Body of pancreas (tissue), 4 donors: ENCODE results near the gene OIT3.

ENCODE experiments used
- POLR2A ChIP-seq, 3 donors: fragments of 450-650 bp; IDR thresholded peaks; one replicate each; pipeline ENCODE4 v1.6.1; 2016; ENCODE audit warnings: antibody characterized with exemption in 3 of 3, mild to moderate bottlenecking in 2 of 3
- TF ChIP-seq, protein P1 (sequence below), 7 experiments: fragments of 450-650 bp in 4 of 7; fragments of 200-600 bp in 3 of 7; sonication (generic) in 3 of 7; IDR thresholded peaks; one replicate each; pipeline ENCODE4 v1.5.1; 2016 to 2019; ENCODE audit warnings: antibody characterized with exemption in 7 of 7

DNA sequence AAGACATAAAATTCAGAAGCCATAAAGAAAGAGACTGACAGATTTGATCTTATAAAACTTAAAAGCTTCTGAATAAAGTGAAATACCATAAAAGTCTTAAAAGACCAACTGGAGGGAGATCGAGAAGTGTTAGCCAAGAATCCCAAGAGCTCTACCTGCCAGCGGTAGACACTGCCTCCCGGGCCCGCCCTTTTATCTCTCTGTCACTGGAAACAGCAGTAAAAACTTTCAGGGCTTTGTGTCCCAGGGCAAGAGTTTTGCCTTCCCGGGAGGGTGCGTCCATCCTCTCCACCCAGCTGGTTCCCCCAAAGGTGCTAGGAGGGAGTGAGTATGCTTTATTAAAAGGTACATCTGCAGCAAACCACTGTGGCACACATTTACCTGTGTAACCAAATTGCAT lies 55.2 kb downstream of the OIT3 start:
- TF ChIP-seq, protein P1, sequence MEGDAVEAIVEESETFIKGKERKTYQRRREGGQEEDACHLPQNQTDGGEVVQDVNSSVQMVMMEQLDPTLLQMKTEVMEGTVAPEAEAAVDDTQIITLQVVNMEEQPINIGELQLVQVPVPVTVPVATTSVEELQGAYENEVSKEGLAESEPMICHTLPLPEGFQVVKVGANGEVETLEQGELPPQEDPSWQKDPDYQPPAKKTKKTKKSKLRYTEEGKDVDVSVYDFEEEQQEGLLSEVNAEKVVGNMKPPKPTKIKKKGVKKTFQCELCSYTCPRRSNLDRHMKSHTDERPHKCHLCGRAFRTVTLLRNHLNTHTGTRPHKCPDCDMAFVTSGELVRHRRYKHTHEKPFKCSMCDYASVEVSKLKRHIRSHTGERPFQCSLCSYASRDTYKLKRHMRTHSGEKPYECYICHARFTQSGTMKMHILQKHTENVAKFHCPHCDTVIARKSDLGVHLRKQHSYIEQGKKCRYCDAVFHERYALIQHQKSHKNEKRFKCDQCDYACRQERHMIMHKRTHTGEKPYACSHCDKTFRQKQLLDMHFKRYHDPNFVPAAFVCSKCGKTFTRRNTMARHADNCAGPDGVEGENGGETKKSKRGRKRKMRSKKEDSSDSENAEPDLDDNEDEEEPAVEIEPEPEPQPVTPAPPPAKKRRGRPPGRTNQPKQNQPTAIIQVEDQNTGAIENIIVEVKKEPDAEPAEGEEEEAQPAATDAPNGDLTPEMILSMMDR (IDR thresholded peaks at IDR 0.05) = no peak
- no peak for TF ChIP-seq POLR2A (IDR thresholded peaks at IDR 0.05)
